Measurements from ENCODE around the gene SBSN.

Gene SBSN

GRCh38 chr19:35507561-35507960 lies 20.6 kb downstream of the SBSN start:
- no peak for DNase-seq (ENCODE audit: extremely low spot score)
- ChIA-PET POLR2A (no interaction called here), CTCF (no interaction called here)
- TF ChIP-seq FOXK2 (IDR thresholded peaks at IDR 0.05): no peak
- TF ChIP-seq HDGF (IDR thresholded peaks at IDR 0.05; ENCODE audit: borderline replicate concordance): no peak
- no peak for TF ChIP-seq SUZ12 (IDR thresholded peaks at IDR 0.05)
- no peak for TF ChIP-seq L3MBTL2 (conservative IDR thresholded peaks at IDR 0.05)
- TF ChIP-seq FOXA1 (IDR thresholded peaks at IDR 0.05): no peak
- no peak for TF ChIP-seq NFRKB (IDR thresholded peaks at IDR 0.05)
- no peak for TF ChIP-seq TARDBP (IDR thresholded peaks at IDR 0.05)
- TF ChIP-seq PKNOX1 (IDR thresholded peaks at IDR 0.05): no peak
- TF ChIP-seq FOXM1 (IDR thresholded peaks at IDR 0.05; ENCODE audit: borderline replicate concordance): no peak
- TF ChIP-seq ELF4 (IDR thresholded peaks at IDR 0.05): no peak
- no peak for TF ChIP-seq ZNF384 (IDR thresholded peaks at IDR 0.05)
- no peak for TF ChIP-seq ARNT (IDR thresholded peaks at IDR 0.05)
- TF ChIP-seq SP1 (IDR thresholded peaks at IDR 0.05): no peak
- no peak for TF ChIP-seq BHLHE40 (IDR thresholded peaks at IDR 0.05; ENCODE audit: borderline replicate concordance)
- TF ChIP-seq LEF1 (IDR thresholded peaks at IDR 0.05; ENCODE audit: borderline replicate concordance): no peak
- no peak for TF ChIP-seq CTBP1 (IDR thresholded peaks at IDR 0.05; ENCODE audit: borderline replicate concordance)

GRCh38 chr19:35506011-35506410 lies 22.1 kb downstream of the SBSN start:
- POLR2A ChIA-PET: interaction anchor here (2.0 kb wide), 1 partner anchor 9 kb away, joined by 14 read pairs; no protein-coding TSS in a partner anchor
- no peak for TF ChIP-seq SP1 (IDR thresholded peaks at IDR 0.05)
- no peak for TF ChIP-seq FOXA1 (IDR thresholded peaks at IDR 0.05)
- TF ChIP-seq TARDBP (IDR thresholded peaks at IDR 0.05): no peak
- no peak for TF ChIP-seq ELF4 (IDR thresholded peaks at IDR 0.05)
- no peak for TF ChIP-seq ARNT (IDR thresholded peaks at IDR 0.05)
- no peak for TF ChIP-seq CTBP1 (IDR thresholded peaks at IDR 0.05; ENCODE audit: borderline replicate concordance)
- TF ChIP-seq SUZ12 (IDR thresholded peaks at IDR 0.05): no peak
- no peak for TF ChIP-seq PKNOX1 (IDR thresholded peaks at IDR 0.05)
- no peak for TF ChIP-seq HDGF (IDR thresholded peaks at IDR 0.05; ENCODE audit: borderline replicate concordance)
- TF ChIP-seq ZNF384 (IDR thresholded peaks at IDR 0.05): no peak
- no peak for TF ChIP-seq FOXM1 (IDR thresholded peaks at IDR 0.05; ENCODE audit: borderline replicate concordance)
- TF ChIP-seq BHLHE40 (IDR thresholded peaks at IDR 0.05; ENCODE audit: borderline replicate concordance): no peak
- no peak for TF ChIP-seq LEF1 (IDR thresholded peaks at IDR 0.05; ENCODE audit: borderline replicate concordance)
- TF ChIP-seq NFRKB (IDR thresholded peaks at IDR 0.05): no peak
- no peak for TF ChIP-seq FOXK2 (IDR thresholded peaks at IDR 0.05)
- no peak for TF ChIP-seq L3MBTL2 (conservative IDR thresholded peaks at IDR 0.05)
- DNase-seq (ENCODE audit: extremely low spot score): no peak
- CTCF ChIA-PET: interaction anchor here (1.3 kb wide), 1 partner anchor 11 kb away, joined by 6 read pairs; no protein-coding TSS in a partner anchor

GRCh38 chr19:35502751-35503150 lies 25.4 kb downstream of the SBSN start:
- no peak for DNase-seq (ENCODE audit: extremely low spot score)
- TF ChIP-seq CTBP1 (IDR thresholded peaks at IDR 0.05; ENCODE audit: borderline replicate concordance): no peak
- TF ChIP-seq PKNOX1 (IDR thresholded peaks at IDR 0.05): no peak
- TF ChIP-seq ZNF384 (IDR thresholded peaks at IDR 0.05): no peak
- TF ChIP-seq HDGF (IDR thresholded peaks at IDR 0.05; ENCODE audit: borderline replicate concordance): no peak
- no peak for TF ChIP-seq BHLHE40 (IDR thresholded peaks at IDR 0.05; ENCODE audit: borderline replicate concordance)
- TF ChIP-seq ARNT (IDR thresholded peaks at IDR 0.05): no peak
- TF ChIP-seq FOXK2 (IDR thresholded peaks at IDR 0.05): no peak
- no peak for TF ChIP-seq ELF4 (IDR thresholded peaks at IDR 0.05)
- TF ChIP-seq TARDBP (IDR thresholded peaks at IDR 0.05): no peak
- TF ChIP-seq LEF1 (IDR thresholded peaks at IDR 0.05; ENCODE audit: borderline replicate concordance): no peak
- TF ChIP-seq L3MBTL2 (conservative IDR thresholded peaks at IDR 0.05): no peak
- TF ChIP-seq NFRKB (IDR thresholded peaks at IDR 0.05): no peak
- TF ChIP-seq FOXM1 (IDR thresholded peaks at IDR 0.05; ENCODE audit: borderline replicate concordance): no peak
- TF ChIP-seq SP1 (IDR thresholded peaks at IDR 0.05): no peak
- no peak for TF ChIP-seq FOXA1 (IDR thresholded peaks at IDR 0.05)
- no peak for TF ChIP-seq SUZ12 (IDR thresholded peaks at IDR 0.05)
- CTCF ChIA-PET: interaction anchor here (0.9 kb wide), 1 partner anchor 8 kb away, joined by 4 read pairs; no protein-coding TSS in a partner anchor
- POLR2A ChIA-PET: interaction anchor here (1.1 kb wide), 1 partner anchor 8 kb away, joined by 8 read pairs; no protein-coding TSS in a partner anchor

GRCh38 chr19:35501684-35502083 lies 26.4 kb downstream of the SBSN start:
- no peak for TF ChIP-seq LEF1 (IDR thresholded peaks at IDR 0.05; ENCODE audit: borderline replicate concordance)
- no peak for TF ChIP-seq BHLHE40 (IDR thresholded peaks at IDR 0.05; ENCODE audit: borderline replicate concordance)
- no peak for TF ChIP-seq ARNT (IDR thresholded peaks at IDR 0.05)
- TF ChIP-seq FOXM1 (IDR thresholded peaks at IDR 0.05; ENCODE audit: borderline replicate concordance): no peak
- no peak for TF ChIP-seq CTBP1 (IDR thresholded peaks at IDR 0.05; ENCODE audit: borderline replicate concordance)
- TF ChIP-seq SP1 (IDR thresholded peaks at IDR 0.05): no peak
- TF ChIP-seq SUZ12 (IDR thresholded peaks at IDR 0.05): no peak
- TF ChIP-seq PKNOX1 (IDR thresholded peaks at IDR 0.05): no peak
- TF ChIP-seq ELF4 (IDR thresholded peaks at IDR 0.05): no peak
- TF ChIP-seq HDGF (IDR thresholded peaks at IDR 0.05; ENCODE audit: borderline replicate concordance): no peak
- TF ChIP-seq ZNF384 (IDR thresholded peaks at IDR 0.05): no peak
- ChIA-PET POLR2A (interaction anchor here (1.1 kb wide), 1 partner anchor 9 kb away, joined by 8 read pairs; no protein-coding TSS in a partner anchor), CTCF (interaction anchor here (0.9 kb wide), 1 partner anchor 9 kb away, joined by 4 read pairs; no protein-coding TSS in a partner anchor)
- no peak for DNase-seq (ENCODE audit: extremely low spot score)

- ChIA-PET POLR2A (interaction anchor here (1.8 kb wide), 1 partner anchor 10 kb away, joined by 8 read pairs; no protein-coding TSS in a partner anchor), CTCF (no interaction called here)
- no peak for DNase-seq (ENCODE audit: extremely low spot score)
- TF ChIP-seq FOXK2 (IDR thresholded peaks at IDR 0.05) (no peak), BHLHE40 (IDR thresholded peaks at IDR 0.05; ENCODE audit: borderline replicate concordance) (no peak), SUZ12 (IDR thresholded peaks at IDR 0.05) (no peak), CTBP1 (IDR thresholded peaks at IDR 0.05; ENCODE audit: borderline replicate concordance) (no peak), LEF1 (IDR thresholded peaks at IDR 0.05; ENCODE audit: borderline replicate concordance) (no peak), ELF4 (IDR thresholded peaks at IDR 0.05) (no peak), FOXM1 (IDR thresholded peaks at IDR 0.05; ENCODE audit: borderline replicate concordance) (no peak), SP1 (IDR thresholded peaks at IDR 0.05) (no peak), HDGF (IDR thresholded peaks at IDR 0.05; ENCODE audit: borderline replicate concordance) (no peak), ARNT (IDR thresholded peaks at IDR 0.05) (no peak), L3MBTL2 (conservative IDR thresholded peaks at IDR 0.05) (no peak)
These were observed 27.5 kb downstream of the SBSN start for GRCh38 chr19:35500611-35501010.

All from HEK293T (cell line).